ENCODE data around the gene SERPINB13.
"Not testable (repeated sequence)": the region's sequence is repeated elsewhere in the genome, so short reads cannot be mapped to it uniquely, and the experiment has no call there.

The SERPINB13 gene

GRCh38 chr18:63637703-63638102 lies 50.6 kb downstream of the SERPINB13 start:
- no peak for DNase-seq
- in situ Hi-C loops (cut with HindIII; ENCODE audit: low pct_ligation_motif_present, low pct_unique_long_range_greater_than_20kb, low sequenced_read_pairs) = no loop called here

- in situ Hi-C loops (cut with HindIII; ENCODE audit: low pct_ligation_motif_present, low pct_unique_long_range_greater_than_20kb, low sequenced_read_pairs) = not testable (repeated sequence)
Measured at GRCh38 chr18:63641157-63641680, 54.1 kb downstream of the SERPINB13 start.

GRCh38 chr18:63642668-63643356 lies 55.7 kb downstream of the SERPINB13 start:
- in situ Hi-C loops (cut with HindIII; ENCODE audit: low pct_ligation_motif_present, low pct_unique_long_range_greater_than_20kb, low sequenced_read_pairs); DNase-seq: not testable (repeated sequence)

More at GRCh38 chr18:63641157-63641680, 54.1 kb downstream of the SERPINB13 start:
- DNase-seq = not testable (repeated sequence)

GRCh38 chr18:63644142-63644541 lies 57.0 kb downstream of the SERPINB13 start, which contains the start of gene SERPINB4:
Gene SERPINB4, minus strand, starts transcription at chr18:63644256. Its CDS starts 679 bp downstream, at chr18:63643577.
- DNase-seq; in situ Hi-C loops (cut with HindIII; ENCODE audit: low pct_ligation_motif_present, low pct_unique_long_range_greater_than_20kb, low sequenced_read_pairs): not testable (repeated sequence)

- DNase-seq; in situ Hi-C loops (cut with HindIII; ENCODE audit: low pct_ligation_motif_present, low pct_unique_long_range_greater_than_20kb, low sequenced_read_pairs): not testable (repeated sequence)
Measured at GRCh38 chr18:63644694-63645093, 57.6 kb downstream of the SERPINB13 start.

- no peak for DNase-seq
- in situ Hi-C loops (cut with HindIII; ENCODE audit: low pct_ligation_motif_present, low pct_unique_long_range_greater_than_20kb, low sequenced_read_pairs) = no loop called here
Measured at GRCh38 chr18:63646936-63647335, 59.8 kb downstream of the SERPINB13 start.

GRCh38 chr18:63648241-63648640 lies 61.1 kb downstream of the SERPINB13 start:
- no peak for DNase-seq
- in situ Hi-C loops (cut with HindIII; ENCODE audit: low pct_ligation_motif_present, low pct_unique_long_range_greater_than_20kb, low sequenced_read_pairs) = no loop called here

Data from ACHN (cell line).